22Rv1 (cell line): ENCODE results near the gene TMEM37.

Source experiments
- H3K27ac ChIP-seq: fragments of 450-650 bp; 2 replicates; pipeline ENCODE4 v1.5.1; 2017
- CTCF ChIP-seq: fragments of 450-650 bp; IDR thresholded peaks from 2 replicates; pipeline ENCODE4 v1.5.1; 2017; ENCODE audit warnings: mild to moderate bottlenecking
- ZFX ChIP-seq: fragments of 450-650 bp; IDR thresholded peaks from 2 replicates; pipeline ENCODE4 v1.6.1; 2017; ENCODE audit warnings: antibody characterized with exemption, borderline replicate concordance

TMEM37 gene

GRCh38 chr2:119424284-119425118 is 7.2 kb upstream of the TMEM37 start:
- no peak overlapping the region for H3K27ac ChIP-seq
- TF ChIP-seq CTCF (no peak), ZFX (no peak)

- TF ChIP-seq CTCF (no peak), ZFX (no peak)
- H3K27ac ChIP-seq: no peak overlapping the region
These were observed 6.6 kb upstream of the TMEM37 start for GRCh38 chr2:119425119-119425405.

DNA sequence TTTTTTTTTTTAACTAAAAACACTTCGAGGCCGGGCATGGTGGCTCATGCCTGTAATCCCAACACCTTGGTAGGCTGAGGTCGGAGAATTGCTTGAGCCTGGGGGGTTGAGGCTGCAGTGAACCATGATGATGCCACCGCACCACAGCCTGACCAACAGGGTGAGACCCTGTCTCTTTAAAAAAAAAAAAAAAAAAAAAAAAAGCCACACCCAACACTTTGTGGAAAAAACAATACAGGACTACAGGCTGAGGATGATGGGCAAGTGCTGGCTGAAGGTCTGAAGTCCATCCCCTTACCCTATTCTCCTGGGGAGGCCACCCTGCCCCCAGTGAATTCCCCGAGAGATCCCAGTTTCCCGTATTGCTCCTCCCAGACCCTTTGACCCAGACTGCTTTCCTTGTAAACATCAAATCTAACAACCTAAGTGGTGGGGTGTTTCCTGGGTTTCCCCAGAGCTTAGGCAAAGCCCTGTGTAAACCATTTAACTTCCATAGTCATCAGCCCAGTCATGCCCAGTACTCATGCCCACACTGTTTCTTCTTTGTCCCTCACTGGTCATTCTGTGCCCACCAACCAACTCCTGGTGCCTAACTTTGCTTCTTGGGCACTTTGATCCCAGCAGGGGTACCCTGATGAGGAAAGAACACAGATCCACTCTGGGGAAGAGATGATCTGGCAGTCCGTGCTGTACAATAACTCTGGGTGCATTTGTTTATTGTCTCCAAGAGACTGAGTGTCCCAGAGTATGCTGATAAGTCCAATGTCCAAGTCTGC is 5.8 kb upstream of the TMEM37 start:
- no peak overlapping the region for H3K27ac ChIP-seq
- no peak for TF ChIP-seq CTCF
- TF ChIP-seq ZFX: no peak

- no peak overlapping the region for H3K27ac ChIP-seq
These were observed 5.3 kb upstream of the TMEM37 start for GRCh38 chr2:119426396-119426675.

DNA sequence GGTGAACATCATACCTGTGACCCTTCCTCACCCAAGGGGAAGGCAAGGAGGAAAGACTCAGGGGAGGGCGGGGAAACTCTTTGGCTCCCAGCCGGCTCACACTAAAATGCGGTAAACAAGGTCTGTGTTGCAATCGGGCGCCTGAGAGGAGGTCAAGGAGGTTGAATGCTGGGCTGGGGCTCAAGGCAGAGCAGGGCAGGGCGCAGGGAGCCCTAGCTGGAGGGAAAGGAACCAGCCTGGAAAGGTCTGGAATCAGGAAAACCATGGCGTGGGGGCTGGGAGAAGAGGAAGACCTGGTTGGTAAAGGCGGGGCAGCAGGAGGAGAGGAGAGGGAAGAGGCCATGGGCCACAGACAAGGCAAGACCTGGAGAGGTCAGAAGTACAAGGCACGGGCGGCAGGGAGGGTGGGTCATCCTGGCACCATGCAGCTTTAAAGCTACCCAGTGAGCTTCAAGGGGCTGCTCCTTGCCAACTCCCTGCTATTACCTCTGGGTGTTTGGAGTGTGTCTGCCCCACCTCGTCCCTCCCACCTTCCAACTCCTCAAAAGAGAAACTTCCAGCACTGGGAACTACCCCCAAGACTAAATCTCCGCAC is 4.8 kb upstream of the TMEM37 start:
- no peak overlapping the region for H3K27ac ChIP-seq

More at GRCh38 chr2:119426396-119426675, 5.3 kb upstream of the TMEM37 start:
- TF ChIP-seq CTCF (no peak), ZFX (no peak)

DNA sequence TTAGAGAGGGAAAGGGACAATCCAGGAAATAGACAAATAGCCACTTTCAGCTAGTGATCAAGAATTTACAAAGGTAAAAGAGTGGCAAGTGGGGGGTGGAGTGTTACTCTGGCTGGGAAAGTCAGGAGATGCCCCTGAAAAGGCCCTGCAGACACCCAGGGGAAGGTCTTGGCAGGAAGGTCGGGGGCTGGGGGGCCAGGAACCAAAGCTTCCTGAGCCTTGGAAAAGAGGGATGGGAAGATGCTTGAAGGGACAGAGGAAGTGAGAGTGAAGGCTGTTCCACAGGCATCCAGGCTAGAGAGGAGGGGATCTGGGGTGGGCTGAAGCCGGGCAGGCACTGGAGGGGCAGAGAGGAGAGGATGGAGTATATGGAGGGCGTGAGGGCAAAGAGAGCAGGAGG is 3.9 kb upstream of the TMEM37 start:
- no peak for TF ChIP-seq ZFX
- TF ChIP-seq CTCF: no peak
- H3K27ac ChIP-seq: no peak overlapping the region

More for the DNA sequence above, 4.8 kb upstream of the TMEM37 start:
- TF ChIP-seq CTCF (no peak), ZFX (no peak)
